Stimulated activated CD8-positive, alpha-beta memory T cell treated with anti-CD3 and anti-CD28 coated beads, Interleukin-7, amount 100 ng/mL, for 4 hours (primary cell): ENCODE measurements around the gene ACTN4.

Source experiments
- DNase-seq, 2 donors: peaks; one replicate each; pipeline ENCODE4 v3.0.0-alpha.2; 2020; ENCODE audit warnings: low read depth in 2 of 2

The ACTN4 gene

DNA sequence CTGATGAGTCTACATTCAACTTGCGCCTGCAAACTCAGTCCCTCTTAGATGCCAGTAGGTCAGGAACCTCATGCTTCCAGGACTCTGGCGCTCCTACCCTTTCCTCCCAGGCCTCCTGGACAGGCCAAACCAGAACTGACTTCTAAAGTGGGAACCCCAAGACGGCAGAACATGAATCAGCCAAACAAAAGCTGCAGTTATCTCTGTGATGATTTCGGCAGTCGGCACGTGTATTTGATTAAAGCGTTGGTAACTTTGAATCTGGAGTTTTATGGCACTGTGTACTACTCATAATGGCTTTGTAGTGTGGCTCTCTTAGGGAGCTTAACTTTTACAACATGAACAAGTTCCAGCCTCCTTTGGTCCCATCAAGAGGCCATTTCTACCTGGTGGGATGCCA is 13.7 kb downstream of the ACTN4 start:
- no peak for DNase-seq

DNA sequence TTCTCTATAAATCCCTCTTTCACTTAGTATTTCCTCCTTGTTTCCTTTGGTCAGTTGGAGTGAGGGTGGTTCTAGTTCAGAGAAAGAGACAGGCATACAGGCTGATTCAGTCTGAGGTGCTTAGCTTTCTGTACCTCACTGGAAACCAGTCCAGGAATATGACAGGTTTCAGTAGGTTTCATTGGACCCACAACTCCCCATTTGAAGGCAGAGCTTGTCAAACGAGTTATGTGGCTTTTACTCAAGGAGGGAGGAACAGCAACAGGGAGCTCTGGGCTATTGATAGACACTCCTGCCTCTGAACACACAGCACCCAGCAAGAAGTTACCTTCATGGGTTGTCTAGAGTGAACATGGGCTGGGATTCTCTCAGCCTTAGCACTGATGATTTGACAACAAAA is 14.5 kb downstream of the ACTN4 start:
- no peak for DNase-seq

DNA sequence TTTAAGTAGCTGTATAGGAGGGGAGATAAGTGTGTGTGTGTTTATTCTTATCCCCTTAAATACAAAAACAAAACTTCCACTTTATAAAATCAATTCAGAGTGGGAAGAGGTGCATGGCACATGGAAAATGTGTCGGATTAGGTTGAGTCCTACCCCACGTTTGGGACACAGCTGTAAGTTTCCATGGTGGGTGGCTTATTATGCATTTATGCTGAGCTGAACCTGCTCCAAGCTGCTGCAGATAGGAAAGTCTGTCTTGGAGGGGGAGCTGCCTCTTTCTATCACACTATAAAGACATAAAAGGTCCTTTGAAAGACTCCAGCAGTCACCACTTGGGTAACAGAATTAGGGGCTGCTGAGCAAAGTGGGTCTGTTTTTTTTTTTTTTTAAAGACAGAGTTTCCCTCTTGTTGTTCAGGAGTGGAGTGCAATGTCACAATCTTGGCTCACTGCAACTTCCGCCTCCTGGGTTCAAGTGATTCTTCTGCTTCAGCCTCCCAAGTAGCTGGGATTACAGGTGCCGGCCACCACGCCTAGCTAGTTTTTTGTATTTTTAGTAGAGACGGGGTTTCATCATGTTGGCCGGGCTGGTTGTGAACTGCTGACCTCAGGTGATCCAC is 15.2 kb downstream of the ACTN4 start:
- no peak for DNase-seq

DNA sequence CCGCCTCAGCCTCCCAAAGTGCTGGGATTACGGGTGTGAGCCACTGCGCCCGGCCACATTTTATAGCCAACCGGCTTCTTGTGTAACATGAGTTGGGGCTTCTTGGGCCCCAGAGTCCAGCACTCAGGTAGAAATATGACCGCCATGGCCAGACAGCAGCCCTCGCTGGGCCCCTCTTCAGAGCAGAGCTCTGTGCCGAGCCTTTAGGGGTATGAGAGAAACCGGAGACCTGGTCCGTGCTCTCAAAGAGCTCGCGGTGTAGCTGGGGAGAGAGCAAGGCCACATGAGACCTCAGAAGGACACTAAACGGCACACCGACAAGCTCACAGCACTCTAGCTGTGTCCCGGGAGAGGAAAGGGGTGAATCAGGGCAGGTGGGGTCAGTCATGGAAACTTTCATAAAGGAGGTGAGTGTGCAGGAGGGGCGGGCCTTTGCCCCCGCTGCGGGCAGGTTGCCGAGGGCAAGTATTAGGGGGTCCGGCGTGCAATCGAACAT is 15.8 kb downstream of the ACTN4 start:
- no peak for DNase-seq

DNA sequence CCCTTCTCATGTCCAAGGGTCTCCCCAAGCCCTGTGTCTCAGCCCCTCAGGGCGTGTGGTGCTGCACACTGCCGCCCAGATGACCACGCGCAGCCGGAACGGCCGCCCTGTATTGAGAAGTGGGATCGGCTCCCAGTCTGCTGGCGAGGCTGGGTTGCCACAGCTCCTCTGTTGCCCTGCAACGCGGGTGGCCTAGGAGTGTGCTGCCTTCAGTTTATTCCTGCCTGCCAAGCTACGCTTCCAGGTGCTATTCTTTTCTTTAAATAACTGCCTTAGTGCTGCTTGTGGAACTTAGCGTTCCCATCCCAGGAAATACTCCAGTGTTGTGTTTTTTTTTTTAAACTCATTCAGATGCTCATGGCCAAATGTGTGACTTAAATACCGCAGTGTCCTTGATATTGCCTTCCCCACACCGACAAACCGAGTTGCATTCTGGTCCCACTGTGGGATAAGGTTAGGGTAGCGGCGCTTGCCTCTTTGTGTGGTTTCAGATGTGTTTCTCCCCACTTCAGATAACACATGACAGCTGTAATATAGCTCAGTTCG is 16.6 kb downstream of the ACTN4 start:
- no peak for DNase-seq

GRCh38 chr19:38664503-38665211 is 17.2 kb downstream of the ACTN4 start:
- no peak for DNase-seq

- no peak for DNase-seq
Measured at GRCh38 chr19:38665219-38665931, 17.9 kb downstream of the ACTN4 start.

DNA sequence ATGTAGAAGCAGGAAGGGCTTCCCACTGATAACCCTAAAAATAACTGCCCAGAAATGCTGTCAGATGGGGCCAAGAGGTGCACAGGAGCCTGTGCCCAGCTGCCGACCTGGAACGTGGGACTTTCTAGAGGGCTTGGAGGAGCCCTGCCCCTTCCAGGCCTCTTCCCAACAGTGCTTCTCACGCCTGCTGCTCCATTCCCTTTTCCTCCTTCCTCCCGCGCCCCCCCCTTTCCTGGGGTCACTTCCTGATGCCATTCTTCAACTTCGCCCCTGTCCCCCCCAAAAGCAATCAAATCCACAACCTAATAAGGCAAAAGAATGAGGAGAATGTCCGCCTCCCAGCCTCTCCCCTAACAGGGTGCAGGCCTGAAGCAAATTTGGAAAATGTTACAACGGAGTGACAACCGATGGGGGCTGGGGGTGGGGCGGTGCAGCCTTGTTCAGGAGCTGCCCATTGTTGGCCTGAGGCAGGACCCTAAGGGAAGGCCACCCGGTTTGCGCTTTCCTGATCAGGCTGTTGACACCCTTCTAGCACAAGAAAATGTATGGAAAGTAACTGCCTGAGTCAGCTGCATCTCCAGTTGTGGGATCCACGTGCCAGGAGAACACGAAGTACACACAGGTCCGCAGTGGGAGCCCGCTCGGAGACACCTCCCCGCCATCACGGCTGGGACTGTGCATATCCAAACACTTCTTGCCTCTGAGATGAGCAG is 18.7 kb downstream of the ACTN4 start:
- no peak for DNase-seq

GRCh38 chr19:38666663-38667511 is 19.4 kb downstream of the ACTN4 start:
- peak in 1 of 2 donors; percentile 28 for DNase-seq

DNA sequence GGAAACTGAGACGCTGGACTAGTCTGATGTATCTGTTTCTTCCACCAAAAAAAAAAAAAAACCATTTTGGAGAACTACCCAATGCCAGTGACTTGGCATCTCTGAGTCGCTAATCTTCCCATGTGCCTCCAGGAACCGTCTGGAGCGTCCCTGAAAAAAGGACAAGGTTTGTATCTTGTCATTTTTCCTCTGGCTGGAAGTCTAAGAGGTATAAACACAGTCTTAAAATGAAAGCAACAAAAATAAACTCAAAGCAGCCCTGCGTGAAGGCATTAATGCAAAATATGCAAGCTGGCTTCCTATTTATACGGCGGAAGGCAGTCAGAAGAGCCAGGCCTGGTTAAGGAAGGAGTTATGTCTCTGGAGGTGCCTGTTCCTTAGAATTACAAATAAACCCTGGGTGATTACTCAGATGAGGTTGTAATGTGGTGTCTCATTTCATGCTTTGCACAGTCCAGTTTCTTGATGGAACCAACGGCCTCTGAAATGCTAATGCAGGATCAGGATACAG is 20.3 kb downstream of the ACTN4 start:
- no peak for DNase-seq

DNA sequence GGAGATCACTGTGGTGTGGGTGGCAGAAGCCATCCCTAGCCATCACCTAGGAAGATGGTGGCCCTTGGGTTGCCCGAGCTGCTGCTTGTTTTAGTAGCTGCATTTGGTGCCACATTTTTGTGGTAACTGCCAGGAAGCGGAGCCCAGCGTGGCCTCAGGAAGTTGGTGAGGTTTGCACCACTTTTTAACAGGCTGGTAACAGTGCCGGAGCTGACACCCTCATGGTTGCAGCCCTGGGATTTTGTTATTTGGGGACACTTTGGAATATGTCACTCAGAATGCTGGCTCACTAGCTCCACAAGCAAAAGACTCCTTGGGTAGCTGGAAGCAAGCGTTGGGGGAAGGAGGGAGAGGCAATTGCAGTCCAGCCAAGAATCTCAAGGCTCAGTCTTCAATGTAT is 22.1 kb downstream of the ACTN4 start:
- DNase-seq = no peak

DNA sequence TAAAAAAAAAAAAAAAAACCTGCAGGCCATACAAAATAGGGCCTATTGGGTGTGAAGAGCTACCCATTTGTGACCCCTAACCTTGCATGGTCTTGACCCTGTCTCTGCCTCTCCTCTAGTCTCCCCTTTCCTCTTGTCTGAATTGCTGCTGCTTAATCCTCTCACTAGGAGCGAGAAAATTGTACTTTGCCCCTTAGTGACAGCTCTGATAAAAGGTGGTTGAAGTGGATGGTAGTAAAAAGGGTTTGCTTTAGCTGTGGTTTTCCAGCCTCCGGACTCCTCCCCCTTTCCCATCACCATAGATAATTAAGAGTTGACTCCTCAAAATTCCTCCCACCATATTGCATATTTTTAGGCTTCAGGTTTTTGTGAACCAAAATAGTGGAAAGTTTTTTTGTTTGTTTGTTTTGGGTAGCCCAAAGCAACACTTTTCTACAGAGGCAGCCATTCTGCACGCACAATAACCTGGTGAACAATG is 23.5 kb downstream of the ACTN4 start:
- DNase-seq = no peak

DNA sequence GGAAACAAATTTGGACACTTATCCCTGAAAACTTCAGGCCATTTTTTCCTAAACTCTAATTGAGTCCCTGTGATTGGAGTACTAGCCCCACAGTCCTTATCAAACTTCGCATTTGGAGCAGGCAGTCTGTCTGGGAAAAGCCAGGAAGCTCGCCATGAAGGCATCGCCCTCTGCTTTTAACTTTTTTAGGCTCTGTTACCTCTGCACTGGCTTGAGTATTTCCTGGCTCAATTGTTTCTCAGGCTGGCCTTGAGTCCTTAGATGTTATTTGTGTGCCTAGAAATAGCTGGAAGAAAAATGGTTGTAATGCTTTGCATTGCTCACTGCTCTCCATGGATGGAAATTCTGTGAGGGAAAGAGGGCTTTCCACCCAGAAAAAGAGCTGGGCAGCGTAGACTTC is 24.2 kb downstream of the ACTN4 start:
- DNase-seq = no peak

- DNase-seq = no peak
Measured at GRCh38 chr19:38673030-38673429, 25.6 kb downstream of the ACTN4 start.

GRCh38 chr19:38674388-38675171 is 27.1 kb downstream of the ACTN4 start:
- DNase-seq = no peak

DNA sequence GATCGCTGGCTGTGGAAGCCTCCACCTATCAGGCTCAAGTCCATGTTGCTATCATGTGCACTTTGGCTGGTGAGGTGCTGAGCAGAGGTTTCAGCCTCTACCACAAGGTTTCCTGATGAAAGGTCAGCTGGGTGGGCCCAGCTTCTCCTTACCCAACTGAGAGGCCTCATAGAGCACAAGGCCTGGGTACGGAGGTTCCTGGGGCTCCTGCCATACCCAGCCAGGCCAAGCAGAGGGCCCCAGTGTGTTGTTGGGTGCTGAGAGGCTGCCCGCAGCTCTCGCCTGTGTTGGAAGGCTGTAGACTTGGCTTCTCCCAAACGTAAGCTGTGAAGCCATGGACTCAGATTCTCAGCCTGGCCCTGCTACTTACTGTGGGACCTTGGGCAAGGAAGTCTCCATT is 28.2 kb downstream of the ACTN4 start:
- peak in 1 of 2 donors; percentile 32 for DNase-seq

- no peak for DNase-seq
Measured at GRCh38 chr19:38676023-38676877, 28.8 kb downstream of the ACTN4 start.

GRCh38 chr19:38676878-38677646 is 29.6 kb downstream of the ACTN4 start:
- no peak for DNase-seq
